ENCODE results near the gene CHST6.

The CHST6 gene

GRCh38 chr16:75502916-75503605, 7.8 kb upstream of the CHST6 start:
- no peak for DNase-seq

- DNase-seq: peak in 1 of 2 experiments; percentile 4
Observed at GRCh38 chr16:75501820-75502219, 6.6 kb upstream of the CHST6 start.

GRCh38 chr16:75501359-75501758, 6.1 kb upstream of the CHST6 start:
- no peak for DNase-seq

GRCh38 chr16:75498605-75499322, 3.5 kb upstream of the CHST6 start:
- peak in 1 of 2 experiments; percentile 47 for DNase-seq

- DNase-seq: peak; percentile 34 to 86
Observed at GRCh38 chr16:75497558-75497957, 2.3 kb upstream of the CHST6 start.

- DNase-seq: no peak
Observed at GRCh38 chr16:75494661-75495075, 573 bp downstream of the CHST6 start.

GRCh38 chr16:75494184-75494583, 1.1 kb downstream of the CHST6 start:
- DNase-seq: no peak

GRCh38 chr16:75491876-75492275, 3.4 kb downstream of the CHST6 start:
- DNase-seq: peak in 1 of 2 experiments; percentile 35

- DNase-seq: no peak
Observed at GRCh38 chr16:75488322-75488721, 6.9 kb downstream of the CHST6 start.

GRCh38 chr16:75486676-75487313, 8.4 kb downstream of the CHST6 start:
- DNase-seq: no peak

- no peak for DNase-seq
Observed at GRCh38 chr16:75486014-75486675, 9.1 kb downstream of the CHST6 start.

GRCh38 chr16:75485230-75486013, 9.8 kb downstream of the CHST6 start:
- no peak for DNase-seq

GRCh38 chr16:75483222-75483621, 12.0 kb downstream of the CHST6 start:
- no peak for DNase-seq

- no peak for DNase-seq
Observed at GRCh38 chr16:75482434-75483205, 12.6 kb downstream of the CHST6 start.

GRCh38 chr16:75481475-75481874, 13.8 kb downstream of the CHST6 start:
- no peak for DNase-seq

GRCh38 chr16:75479421-75479990, 15.7 kb downstream of the CHST6 start:
- no peak for DNase-seq

GRCh38 chr16:75478480-75479345, 16.5 kb downstream of the CHST6 start:
- DNase-seq: no peak

GRCh38 chr16:75477680-75478473, 17.4 kb downstream of the CHST6 start:
- peak in 1 of 2 experiments; percentile 31 for DNase-seq

- DNase-seq: no peak
Observed at GRCh38 chr16:75476817-75477216, 18.4 kb downstream of the CHST6 start.
